ENCODE data around the gene MIA2. TPM values are rescaled to one million over a fixed set of nuclear protein-coding genes. Genes with fewer than 3 reads are reported as not detected.

MIA2 gene
- total RNA-seq, 1 donor from 2014 or later = 34.2 TPM

DNA sequence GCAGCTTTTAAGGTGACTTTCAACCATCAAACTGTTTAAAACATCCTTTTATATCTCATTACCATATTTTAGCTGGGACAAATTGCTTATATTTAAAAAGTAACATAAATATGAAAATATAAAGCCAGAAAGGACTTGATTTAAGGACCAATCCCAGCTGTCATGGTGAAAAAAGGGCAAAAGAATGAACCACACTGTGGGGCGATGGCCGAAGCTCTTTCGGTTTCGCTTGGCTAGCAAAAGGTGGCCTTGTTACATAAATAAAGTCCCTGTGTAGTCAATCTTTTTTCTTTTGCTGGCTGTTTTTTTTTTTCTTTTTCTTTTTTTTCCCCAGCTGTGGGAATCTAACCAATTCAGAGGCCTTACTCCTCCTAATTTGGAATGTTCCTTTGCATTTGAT lies 147.7 kb downstream of the MIA2 start:
- Histone ChIP-seq H3K36me3 (no peaks in the 10 kb centered on the region), H3K27me3 (ENCODE audit: low read depth) (no peaks in the 10 kb centered on the region), H3K27ac (no peak overlapping the region), H3K4me3 (no peak overlapping the region), H3K9me3 (no peaks in the 10 kb centered on the region), H3K4me1 (no peaks in the 10 kb centered on the region)
- DNase-seq = no peak
- ATAC-seq = no peak
- TF ChIP-seq, protein P1, sequence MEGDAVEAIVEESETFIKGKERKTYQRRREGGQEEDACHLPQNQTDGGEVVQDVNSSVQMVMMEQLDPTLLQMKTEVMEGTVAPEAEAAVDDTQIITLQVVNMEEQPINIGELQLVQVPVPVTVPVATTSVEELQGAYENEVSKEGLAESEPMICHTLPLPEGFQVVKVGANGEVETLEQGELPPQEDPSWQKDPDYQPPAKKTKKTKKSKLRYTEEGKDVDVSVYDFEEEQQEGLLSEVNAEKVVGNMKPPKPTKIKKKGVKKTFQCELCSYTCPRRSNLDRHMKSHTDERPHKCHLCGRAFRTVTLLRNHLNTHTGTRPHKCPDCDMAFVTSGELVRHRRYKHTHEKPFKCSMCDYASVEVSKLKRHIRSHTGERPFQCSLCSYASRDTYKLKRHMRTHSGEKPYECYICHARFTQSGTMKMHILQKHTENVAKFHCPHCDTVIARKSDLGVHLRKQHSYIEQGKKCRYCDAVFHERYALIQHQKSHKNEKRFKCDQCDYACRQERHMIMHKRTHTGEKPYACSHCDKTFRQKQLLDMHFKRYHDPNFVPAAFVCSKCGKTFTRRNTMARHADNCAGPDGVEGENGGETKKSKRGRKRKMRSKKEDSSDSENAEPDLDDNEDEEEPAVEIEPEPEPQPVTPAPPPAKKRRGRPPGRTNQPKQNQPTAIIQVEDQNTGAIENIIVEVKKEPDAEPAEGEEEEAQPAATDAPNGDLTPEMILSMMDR (IDR thresholded peaks at IDR 0.05) = no peak
- intact Hi-C loops (cut with DNase I) = no loop called here

DNA sequence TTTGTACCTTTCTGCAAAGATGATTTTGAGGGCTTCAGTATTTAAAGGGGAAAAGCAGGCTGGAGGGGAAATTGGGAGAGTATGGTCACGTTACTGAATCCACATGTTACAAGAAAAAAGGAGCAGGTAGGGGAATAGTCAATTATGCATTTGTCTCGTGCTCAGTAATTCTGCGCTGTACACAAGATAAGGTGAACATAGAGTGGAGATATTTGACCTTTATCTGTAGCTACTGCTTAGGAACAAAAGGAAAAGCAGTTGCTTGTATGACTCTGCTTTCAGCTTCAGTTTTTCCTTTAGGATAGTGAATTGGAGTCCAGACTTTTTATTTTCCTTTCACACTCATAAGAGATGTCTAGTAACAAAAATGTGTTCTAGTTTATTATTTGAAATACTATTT lies 148.7 kb downstream of the MIA2 start:
- TF ChIP-seq, protein P1 (IDR thresholded peaks at IDR 0.05) = no peak
- intact Hi-C loops (cut with DNase I) = no loop called here
- Histone ChIP-seq H3K36me3 (no peaks in the 10 kb centered on the region), H3K9me3 (no peaks in the 10 kb centered on the region), H3K27me3 (ENCODE audit: low read depth) (no peaks in the 10 kb centered on the region), H3K4me1 (no peaks in the 10 kb centered on the region), H3K27ac (no peak overlapping the region), H3K4me3 (no peak overlapping the region)
- DNase-seq (no peak), ATAC-seq (no peak)

DNA sequence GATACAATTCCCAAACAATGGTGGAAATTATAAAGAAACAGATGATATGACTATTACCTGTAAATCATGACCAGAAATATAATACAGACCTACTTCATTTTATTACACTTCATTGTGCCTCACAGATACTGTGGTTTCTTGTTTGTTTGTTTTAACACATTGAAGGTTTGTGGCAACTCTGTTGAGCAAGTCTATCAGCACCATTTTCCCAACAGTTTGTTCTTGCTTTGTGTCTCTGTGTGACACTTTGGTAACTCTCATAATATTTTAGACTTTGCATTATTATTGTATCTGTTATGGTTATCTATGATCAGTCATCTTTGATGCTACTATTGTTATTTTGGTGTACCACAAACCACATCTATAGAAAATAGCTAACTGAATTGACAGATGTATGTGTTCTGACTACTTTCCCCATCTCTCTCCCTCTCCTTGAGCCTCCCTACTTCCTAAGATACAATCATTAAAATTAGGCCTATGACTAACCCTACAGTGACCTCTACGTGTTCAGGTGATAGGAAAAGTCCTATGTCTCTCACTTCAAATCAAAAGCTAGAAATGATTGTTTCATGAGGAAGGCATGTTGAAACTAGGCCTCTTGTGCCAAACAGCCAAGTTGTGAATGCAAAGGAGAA lies 149.4 kb downstream of the MIA2 start:
- intact Hi-C loops (cut with DNase I) = no loop called here
- Histone ChIP-seq H3K27ac (no peak overlapping the region), H3K4me3 (no peak overlapping the region), H3K4me1 (no peaks in the 10 kb centered on the region), H3K9me3 (no peaks in the 10 kb centered on the region), H3K27me3 (ENCODE audit: low read depth) (no peaks in the 10 kb centered on the region), H3K36me3 (no peaks in the 10 kb centered on the region)
- TF ChIP-seq, protein P1 (IDR thresholded peaks at IDR 0.05) = no peak
- DNase-seq (no peak), ATAC-seq (no peak)

DNA sequence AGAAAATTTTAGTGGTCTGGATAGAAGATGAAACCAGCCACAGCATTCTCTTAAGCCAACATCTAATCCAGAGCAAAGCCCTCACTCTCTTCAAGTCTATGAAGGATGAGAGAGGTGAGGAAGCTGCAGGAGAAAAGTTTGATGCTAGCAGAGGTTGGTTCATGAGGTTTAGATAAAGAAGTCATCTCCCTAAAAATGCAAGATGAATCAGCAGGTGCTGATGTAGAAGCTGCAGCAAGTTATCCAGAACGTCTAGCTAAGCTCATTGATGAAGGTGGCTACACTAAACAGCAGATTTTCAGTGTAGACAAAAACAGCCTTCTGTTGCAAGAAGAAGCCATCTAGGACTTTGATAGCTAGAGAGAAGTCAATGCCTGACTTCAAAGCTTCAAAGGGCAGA lies 150.0 kb downstream of the MIA2 start:
- no peak overlapping the region for H3K4me3 ChIP-seq
- no peaks in the 10 kb centered on the region for H3K36me3 ChIP-seq
- H3K4me1 ChIP-seq = no peaks in the 10 kb centered on the region
- no peaks in the 10 kb centered on the region for H3K9me3 ChIP-seq
- DNase-seq = no peak
- no peaks in the 10 kb centered on the region for H3K27me3 ChIP-seq (ENCODE audit: low read depth)
- H3K27ac ChIP-seq = no peak overlapping the region
- TF ChIP-seq, protein P1 (IDR thresholded peaks at IDR 0.05) = no peak
- intact Hi-C loops (cut with DNase I) = no loop called here
- ATAC-seq = no peak

DNA sequence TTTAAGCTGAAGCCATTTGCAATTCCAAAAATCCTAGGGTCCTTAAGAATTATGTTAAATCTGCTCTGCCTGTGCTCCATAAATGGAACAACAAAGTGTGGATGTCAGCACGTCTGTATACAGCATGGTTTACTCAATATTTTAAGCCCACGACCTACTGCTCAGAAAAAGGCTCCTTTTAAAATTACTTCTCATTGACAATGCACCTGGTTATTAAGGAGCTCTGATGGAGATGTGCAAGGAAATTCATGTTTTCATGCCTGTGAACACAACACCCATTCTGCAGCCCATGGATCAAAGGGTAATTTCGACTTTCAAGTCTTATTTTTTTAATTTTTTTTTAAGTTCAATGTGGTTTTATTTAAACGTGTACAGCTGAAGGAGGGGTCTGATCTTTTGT lies 150.5 kb downstream of the MIA2 start:
- Histone ChIP-seq H3K4me3 (no peak overlapping the region), H3K36me3 (no peaks in the 10 kb centered on the region), H3K27me3 (ENCODE audit: low read depth) (no peaks in the 10 kb centered on the region), H3K9me3 (no peaks in the 10 kb centered on the region), H3K4me1 (no peaks in the 10 kb centered on the region), H3K27ac (no peak overlapping the region)
- no peak for ATAC-seq
- no peak for DNase-seq
- intact Hi-C loops (cut with DNase I) = no loop called here
- TF ChIP-seq, protein P1 (IDR thresholded peaks at IDR 0.05) = no peak

Data from lower lobe of right lung (tissue), 2 donors.